GM18511 (cell line): Measurements from ENCODE around the gene KIRREL3.

Experiments used
- ATAC-seq: cut with Tn5 transposase; IDR thresholded peaks from one replicate; pipeline ENCODE4 v1.9.1; 2021; ENCODE audit warnings: mild to moderate bottlenecking, moderate library complexity; ENCODE audit not compliant: unreplicated experiment

The KIRREL3 gene

DNA sequence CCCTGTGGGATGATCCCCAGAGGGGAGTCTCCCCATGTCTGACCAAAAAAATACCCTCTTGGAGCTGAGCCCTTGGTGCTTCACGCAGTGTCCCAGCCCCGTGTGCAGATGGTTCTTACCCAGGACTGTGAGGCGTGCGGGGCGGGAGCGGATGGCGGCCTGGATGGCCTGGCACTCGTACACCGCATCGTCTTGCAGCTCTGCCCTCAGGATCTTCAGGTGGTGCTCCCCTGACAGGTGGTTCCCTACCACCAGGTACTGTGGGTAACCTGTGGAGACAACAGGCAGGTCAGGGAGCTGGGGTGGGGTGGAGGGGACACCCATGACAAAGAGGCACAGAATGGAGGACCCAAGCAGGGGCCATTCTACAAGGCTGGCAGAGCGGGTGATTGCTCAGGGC, 479.4 kb downstream of the KIRREL3 start:
- ATAC-seq: no peak

DNA sequence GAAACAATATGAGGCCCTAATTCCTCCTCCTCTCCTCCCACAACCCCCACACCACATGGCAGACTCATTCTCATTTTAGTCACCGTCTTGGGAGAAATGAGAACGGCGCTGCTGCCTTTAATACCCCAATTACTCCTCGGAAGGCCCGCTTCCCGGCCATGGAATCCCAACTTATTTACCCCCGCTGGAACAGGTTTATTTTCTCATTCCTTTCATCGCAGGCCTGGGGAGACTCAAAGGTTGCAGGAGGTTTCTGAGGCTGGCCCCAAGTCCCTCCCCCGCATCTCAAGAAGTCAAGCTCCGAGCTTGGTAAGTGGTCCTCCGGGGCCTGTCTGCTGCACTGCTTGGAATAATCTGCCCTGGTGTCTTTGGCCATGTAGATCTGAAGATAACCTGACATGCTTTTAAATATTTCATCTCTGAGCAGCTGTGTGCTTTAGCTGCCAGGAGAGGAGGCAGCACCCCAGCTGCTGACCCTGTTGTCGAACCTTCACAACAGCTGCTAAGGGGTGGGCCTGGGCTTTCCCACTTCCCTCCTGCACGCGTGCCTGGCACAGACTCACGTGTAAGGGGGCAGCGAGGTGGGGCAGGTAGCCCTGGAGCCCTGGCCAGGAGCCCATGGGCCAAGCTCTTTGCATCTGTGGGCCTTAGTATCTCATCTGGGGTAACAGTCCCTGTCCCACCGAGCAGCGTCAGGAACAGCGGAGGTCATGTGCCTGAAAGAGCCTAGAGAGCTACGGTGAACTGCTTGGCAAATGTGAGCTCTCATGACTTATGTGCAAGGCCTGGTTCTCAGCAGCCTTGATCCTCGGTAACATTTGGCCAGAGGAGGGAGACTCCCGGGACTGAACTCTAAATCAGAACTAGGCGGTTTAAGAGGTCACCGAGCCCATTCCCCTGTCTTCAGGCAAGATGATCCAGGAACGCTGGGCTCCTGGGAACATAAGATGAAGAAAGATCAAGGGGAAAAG, 480.5 kb downstream of the KIRREL3 start:
- ATAC-seq: no peak

DNA sequence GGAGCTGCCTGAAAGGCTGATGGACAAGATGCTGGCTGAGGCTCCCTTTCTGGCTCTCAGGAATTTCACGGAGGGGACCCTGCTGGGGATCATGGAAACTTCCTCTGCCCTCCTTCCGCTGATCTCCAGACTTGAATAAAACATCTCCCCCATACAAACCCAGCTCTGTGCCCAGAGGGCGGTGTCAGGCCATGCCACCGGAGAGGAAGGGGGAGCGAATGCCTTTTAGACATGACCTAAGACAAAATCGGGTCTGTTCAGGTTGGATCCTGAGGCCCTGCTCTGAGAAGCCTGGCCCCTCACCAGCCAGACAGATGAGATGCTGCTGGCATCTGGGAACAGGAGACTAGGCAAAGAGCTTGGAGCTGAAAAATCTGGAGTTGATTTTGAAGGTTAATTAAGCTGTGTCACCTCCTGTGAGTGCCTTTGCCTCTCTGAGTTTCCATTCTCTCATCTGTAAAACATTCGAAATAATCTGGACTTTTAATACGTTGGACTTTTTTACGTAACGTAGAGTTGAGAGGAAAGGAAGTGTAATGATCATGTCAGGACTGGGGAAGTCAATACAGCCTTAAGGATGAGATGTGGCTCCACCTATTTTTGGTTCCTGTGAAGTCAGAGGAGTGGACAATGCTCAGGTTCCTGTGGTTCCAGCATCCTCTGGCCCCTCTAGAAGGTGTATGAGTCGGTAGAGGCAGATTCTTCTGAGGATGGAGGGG, 481.4 kb downstream of the KIRREL3 start:
- ATAC-seq: no peak

DNA sequence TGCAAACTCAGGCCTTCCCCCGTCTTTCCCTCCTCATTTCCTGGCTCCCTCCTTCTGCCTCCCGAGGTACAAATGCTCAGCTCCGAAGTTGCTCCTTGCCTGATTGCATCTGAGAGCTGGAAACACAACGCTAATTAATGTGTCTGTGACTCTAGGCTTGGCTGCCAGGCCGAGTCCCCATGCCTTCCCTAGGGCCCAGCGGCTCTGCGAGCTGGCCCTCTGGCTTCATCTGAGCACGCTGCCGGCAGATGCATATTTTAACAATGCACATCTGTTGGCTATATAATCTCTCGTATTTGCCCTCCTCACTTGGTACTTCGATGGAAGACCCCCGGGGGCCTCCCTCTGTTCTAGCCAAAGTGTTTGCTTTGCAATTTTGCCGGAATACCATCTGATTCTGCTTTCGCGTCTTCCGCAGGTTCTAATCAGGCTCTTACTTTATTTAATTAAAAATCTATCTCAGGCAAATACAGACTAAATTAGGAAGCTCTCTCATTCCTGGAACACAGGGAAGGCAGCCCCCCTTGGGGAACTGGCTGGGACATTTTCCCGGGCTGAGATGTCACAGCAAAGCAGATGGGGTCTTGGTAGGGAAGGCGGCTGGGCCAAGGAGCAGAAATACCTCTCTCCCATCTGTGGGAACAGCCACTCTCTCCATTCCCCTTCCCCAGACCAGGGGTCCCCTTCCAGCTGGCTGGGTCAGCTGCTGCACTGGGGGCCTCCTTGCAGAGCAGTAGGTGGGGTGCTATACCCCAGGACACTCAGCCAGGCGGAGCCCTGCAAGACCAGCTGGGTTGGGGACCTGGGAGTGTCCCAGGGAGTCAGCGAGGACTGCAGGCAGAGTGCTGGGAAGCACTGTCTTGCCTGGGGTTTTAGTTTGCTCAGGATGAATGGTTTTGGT, 482.2 kb downstream of the KIRREL3 start:
- ATAC-seq: no peak

DNA sequence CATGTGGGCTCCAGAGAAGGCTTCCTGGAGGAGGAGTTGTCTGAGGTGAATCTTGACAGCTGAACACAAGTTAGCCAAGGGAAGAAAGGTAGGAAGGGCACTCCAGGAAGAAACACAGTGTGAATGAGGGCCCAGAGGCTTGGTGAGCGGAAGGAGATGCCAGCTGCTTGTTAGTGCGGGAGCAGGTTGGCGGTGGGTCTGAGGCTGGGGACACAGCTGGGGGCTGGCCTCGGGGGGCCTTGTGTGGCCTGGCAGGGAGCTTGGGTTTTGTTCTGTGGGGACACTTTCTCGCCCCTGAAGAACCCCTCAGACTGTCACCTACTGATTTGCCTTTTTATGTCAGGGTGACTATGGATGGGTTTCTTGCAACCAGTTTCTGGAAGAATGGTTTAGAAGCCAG, 485.1 kb downstream of the KIRREL3 start:
- no peak for ATAC-seq

DNA sequence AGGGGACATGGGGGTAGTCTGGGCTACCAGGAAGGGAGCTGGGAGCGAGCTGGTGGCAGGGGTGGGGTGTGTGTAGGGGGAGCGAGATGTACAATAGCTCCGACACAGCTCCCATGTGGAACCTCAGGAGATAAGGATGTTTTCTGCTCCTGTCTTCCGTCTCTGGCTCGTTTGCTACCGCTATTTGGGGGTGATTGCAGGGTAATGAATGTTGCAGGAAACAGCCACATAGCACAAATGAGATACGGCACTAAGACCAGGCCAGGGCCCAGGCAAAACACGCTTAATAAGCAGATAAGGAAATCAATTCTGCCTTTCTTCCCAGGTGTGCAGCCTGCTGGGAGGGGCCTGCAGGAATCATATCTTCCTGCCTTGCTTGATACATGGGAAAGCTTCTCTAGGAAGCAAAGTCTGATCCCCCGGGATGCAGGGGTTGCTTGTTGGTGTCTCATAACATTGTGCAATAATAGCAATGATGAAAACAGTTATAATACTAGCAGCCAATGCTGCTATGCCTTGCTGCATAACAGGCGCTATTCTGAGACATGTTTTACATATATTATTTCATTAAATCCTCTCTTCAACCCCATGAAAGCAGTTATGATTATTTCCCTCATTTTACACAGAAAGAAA, 486.4 kb downstream of the KIRREL3 start:
- no peak for ATAC-seq

DNA sequence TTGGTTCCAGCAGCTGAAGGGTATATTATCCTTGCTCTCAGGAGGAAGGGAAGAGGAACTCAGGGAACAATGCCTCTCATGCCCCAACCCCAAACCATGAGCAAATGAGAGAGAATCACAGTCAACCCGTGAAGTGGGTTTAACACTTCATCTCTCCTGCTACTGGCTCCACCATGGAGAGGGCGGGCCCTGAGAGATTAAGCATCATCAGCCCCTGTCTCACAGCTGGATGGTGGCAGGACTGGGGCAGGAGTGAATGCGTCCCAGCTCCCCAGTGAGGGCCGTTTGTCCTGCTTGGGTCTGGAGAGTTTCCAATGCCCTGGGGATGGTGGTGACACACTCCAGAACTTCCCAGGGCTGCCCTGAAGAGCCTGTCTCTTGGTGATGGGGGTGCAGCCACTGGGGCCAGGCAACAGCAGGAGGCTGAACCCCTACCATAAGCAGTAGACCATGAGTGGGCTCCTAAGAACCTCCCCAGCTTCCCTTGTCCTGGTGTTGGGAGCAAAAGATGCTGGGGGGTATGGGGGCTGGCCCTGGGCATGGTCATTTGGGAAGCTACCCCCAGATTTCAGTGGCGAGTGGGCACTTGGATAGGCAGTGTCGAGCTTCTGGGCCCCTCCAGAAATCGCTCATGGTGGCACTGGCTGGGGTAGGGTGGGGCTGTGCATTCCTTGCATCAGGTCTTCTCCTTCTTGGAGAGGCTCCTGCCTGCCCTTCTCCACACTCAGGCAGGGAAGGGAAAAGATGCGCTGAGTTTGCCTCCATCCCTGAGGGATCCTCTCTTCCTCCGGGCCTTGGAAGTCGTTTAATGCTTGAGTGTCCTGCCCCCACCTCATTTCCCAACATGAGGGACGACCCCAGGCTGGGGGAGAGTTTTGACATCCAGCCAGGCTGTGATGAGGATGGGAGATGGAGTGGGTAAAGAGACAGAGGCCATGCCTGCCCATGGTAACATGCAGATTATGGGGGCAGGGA, 487.5 kb downstream of the KIRREL3 start:
- ATAC-seq: no peak

DNA sequence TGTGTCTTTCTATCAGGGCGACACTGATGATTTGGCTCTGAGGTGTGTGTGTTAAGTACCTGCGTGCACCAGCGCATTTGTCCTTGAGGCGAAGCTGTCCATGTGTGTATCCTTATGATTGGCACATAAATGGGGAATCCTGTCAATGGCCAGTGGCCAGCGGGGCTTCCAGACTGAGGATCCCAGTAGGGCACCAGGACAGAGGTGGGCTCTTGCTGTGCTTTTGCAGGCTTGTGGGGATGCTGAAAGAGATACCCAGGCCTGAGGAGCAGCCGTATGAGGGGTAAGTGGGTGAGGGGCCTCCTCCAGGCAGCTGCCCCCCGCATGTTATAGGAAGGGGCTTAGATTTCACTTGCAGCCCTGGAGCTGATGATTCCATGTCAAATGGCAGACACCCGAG, 488.3 kb downstream of the KIRREL3 start:
- no peak for ATAC-seq

DNA sequence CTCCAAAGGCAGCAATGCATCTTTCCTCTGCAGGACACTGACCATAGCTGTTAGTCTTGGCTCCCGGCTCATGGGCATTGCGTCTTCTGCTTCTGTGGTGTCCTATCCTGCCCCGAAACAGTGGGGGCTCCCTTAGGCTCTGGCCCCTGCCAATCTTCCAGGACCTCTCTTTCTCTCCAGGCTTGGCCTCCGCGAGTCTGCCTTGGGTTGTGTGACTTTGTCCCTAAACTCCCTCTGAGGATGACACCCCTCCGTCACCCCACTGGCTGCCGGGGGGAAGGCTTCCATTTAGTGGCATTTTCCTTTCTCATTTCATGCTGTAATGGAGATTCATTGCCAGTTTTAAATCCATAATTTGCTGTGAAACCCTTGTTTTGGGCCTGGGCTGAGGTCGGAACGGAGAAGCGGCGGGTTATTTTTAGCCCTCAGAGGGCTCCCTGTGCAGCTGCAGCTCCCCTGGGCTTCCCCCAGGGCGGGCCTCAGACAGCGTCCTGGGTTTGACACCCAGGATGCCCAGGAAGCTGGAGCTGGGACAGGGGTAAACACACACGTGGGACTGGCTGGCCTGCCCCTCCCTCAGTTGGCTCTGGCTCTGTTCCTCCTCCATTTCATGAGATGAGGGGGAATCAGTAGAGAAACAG, 489.0 kb downstream of the KIRREL3 start:
- ATAC-seq: no peak

DNA sequence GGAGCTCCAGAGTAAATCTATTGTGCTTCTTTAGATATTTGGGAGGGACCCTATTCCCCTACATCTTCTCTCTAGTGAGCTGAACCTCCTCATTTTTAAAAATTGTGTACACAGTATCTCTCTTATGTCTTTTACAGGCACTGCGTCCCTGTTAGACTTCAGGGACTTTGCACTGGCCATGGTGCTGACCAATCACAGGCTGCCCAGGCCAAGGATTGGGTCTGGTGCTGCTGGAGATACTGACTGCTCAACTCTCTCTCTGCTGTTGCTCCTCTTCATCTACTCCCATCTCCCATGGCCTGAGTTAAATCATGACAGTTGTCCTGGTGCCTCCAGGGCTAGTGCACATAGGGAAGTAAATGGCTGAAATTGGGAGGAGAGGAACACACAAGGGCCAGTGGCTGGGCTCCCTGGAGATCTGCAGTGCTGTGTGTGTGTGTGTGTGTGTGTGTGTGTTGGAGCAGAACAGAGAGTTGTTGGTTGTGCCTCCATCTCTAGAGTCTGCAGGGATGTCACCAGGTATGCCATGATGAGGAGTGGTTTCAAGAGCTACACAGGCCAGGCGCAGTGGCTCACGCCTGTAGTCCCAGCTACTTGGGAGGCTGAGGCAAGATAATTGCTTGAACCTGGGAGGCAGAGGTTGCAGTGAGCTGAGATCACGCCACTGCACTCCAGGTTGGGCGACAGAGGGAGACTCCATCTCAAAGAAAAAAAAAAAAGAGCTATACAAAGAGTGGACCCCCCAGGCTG, 489.8 kb downstream of the KIRREL3 start:
- no peak for ATAC-seq

DNA sequence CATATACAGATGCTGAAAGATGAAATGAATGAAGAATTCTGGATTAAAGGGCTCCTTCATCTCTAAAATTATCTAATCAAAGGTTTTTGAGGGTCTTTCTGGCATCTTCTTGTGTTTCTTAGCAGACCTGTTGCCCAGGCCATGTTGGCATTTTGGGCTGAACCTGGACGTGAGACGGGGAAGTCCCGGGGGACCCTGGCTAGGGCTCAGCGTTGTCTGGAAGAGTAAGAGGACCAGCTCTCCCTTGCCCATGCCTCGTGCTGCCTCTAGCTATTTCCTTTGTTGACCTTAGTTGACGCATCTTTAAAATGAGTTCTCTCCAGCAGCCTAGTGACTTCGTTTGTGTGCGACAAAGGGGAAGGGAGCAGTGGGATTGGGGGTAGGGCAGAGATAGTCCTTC, 492.9 kb downstream of the KIRREL3 start:
- no peak for ATAC-seq

DNA sequence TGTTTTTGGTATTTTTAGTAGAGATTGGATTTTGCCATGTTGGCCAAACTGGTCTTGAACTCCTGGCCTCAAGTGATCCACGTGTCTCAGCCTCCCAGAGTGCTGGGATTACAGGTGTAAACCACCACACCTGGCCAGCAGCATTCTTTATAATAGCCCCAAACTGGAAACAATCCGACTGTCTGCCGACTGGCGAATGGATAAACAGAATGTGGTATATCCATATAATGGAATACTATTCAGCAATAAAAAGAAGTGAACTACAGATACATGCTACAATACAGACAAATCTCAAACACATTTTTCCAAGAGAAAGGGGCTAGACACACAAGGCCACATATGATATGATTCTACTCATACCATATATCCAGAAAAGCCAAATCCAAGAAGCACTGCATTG, 493.8 kb downstream of the KIRREL3 start:
- ATAC-seq: no peak

DNA sequence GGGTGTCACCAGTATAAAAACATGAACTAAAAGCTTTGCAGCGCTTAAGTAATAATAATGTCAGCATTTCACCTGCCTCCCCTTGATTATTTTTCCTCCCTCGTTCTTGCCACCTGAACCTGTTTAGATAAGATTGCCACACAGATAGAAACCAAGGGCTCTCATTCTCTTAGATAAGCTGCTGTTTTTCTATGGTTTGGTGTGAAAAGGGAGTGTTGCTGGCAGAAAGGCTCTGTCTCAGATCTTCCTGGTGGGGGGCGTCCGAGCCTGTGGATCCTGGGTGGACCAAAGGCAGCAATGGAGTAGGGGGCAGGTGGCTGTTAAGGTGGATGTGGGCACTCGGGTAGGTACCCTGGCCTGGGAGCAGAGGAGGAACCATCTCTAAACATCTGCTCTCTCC, 497.6 kb downstream of the KIRREL3 start:
- no peak for ATAC-seq

DNA sequence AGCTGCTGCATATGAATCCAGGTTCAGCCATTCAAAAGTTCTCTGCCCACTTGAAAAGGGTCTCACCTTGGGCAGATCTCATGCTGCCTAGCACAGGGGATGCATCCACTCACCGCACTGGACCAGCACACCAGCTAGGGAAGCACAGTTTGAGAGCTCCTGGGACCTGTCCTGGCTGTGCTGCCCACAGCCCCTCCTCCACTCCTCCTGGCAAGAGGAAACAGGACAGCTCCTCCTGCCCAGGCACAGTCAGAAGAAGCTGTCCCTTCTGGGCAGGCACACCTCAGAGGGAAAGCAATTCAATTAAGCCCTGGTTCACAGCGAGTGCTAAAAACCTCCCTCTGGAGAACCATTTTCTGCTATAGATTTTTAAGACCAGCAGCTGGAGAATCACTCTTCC, 498.4 kb downstream of the KIRREL3 start:
- no peak for ATAC-seq

DNA sequence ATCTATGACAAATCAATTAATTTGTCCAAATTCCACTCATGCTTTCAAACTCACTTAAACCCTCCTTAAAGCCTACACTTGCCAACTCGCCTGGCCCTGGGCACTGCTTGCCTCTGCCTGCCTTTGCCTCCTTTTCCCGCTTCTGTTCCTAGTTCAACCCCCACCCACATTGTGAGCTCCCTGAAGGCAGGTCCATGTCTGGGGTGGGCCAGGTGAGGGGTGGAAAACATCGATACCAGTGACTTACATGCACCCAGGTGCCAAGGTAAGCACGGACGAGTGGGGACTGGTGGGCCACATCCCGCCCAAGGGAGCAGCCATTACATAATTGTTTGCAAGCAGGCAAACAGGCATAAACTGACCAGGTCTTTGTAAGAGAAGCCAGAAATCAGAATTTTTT, 498.9 kb downstream of the KIRREL3 start:
- no peak for ATAC-seq

DNA sequence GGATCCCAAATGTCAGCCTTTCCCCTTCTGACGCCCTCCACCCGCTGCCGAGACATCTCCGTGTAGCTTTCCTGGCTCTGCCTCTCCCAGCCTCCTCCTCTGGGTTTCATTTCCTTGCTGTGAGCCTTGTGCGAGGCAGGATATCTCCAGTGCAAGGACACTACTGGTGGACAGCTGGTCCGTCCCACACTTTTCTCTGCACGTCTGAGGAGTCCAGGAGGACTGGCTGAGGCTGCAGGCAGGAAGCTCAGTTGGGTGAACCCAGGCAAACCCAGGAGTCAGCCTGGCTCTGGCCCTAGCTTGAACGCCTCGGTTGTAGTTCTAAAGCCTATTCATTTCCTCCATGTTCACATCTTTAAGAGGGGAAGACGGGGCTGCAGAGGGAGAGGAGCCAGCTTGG, 499.6 kb downstream of the KIRREL3 start:
- ATAC-seq: no peak

DNA sequence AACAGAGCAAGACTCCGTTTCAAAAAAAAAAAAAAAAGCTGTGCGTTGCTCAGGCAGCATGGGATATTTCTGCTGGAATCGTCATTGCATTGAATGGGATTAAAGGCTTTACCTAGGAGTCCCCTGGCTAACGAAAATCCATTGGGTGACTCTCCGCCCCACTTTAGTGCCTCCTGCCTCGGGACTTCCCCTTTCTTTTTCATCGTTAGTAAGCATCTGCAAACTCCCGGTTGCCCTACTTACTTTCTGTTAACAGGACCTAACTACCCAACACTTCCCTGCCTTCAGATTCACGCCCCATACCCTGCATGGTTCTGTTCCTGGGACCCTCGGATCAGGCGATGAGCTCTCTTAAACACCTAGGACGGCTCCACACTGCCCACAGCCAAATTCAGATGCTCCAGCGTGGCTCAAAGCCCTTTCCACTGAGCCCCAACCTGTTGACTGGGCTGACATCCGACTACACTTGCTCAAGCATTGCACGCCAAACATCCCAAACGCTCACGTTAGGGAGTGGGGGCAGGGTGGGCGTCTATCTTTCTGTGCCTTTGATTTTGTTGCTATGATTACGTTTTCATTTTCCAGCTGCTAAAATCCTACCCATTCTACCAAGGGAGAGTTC, 501.3 kb downstream of the KIRREL3 start:
- no peak for ATAC-seq

DNA sequence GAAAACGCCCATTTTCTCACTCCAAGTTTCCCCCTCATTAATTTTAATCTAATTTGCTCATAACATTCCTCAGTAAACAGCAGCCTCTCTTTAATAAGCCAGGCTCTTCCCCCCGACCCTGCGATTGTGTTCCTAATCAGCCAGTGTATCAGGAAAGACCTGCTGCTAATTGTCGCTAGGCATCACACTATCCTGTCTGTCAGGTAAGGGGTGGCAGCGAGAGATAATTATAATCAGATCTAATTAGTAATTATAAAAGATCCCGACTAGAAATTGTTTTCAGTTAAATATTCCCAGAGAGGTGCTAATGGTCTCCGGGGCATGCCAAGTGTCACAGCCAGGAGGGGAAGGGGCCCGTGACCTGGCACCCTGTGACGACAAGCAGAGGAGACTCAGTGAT, 502.3 kb downstream of the KIRREL3 start:
- ATAC-seq: no peak
